IMR-90 (cell line): ENCODE data around the gene ZCCHC24. TPM values are rescaled to one million over a fixed set of nuclear protein-coding genes. Genes with fewer than 3 reads are reported as not detected.
A peak's percentile ranks its signal among the peaks of the same experiment; 100 is the strongest.

Experiments
- CHD1 ChIP-seq: IDR thresholded peaks from 2 replicates; pipeline ENCODE4 v1.6.1; 2012; ENCODE audit warnings: low read depth, low read length, improper control_type of control experiment
- MAZ ChIP-seq: IDR thresholded peaks from 2 replicates; pipeline ENCODE4 v1.6.1; 2012; ENCODE audit warnings: low read depth, mild to moderate bottlenecking, low read length, improper control_type of control experiment, moderate library complexity, borderline replicate concordance
- RCOR1 ChIP-seq: IDR thresholded peaks from 2 replicates; pipeline ENCODE4 v1.6.1; 2012; ENCODE audit warnings: mild to moderate bottlenecking, low read length, improper control_type of control experiment; ENCODE audit not compliant: insufficient replicate concordance
- polyA plus RNA-seq, 3 experiments: library from polyadenylated mRNA; depleted of rRNA; stranded (reverse); fragments of >200 nt; gene quantifications; 2 replicates each; pipeline ENCODE4 v1.2.3, GENCODE V29; 2012; ENCODE audit warnings: low replicate concordance in 1 of 3
- total RNA-seq: library from RNA; depleted of rRNA; stranded (reverse); fragments of >200 nt; gene quantifications from 2 replicates; pipeline ENCODE4 v1.2.3, GENCODE V29; 2012

The ZCCHC24 gene
- total and polyA plus RNA-seq, 2 of the 4 experiments (the other 2 are of a cell fraction), result 15.1 to 25.9 TPM

DNA sequence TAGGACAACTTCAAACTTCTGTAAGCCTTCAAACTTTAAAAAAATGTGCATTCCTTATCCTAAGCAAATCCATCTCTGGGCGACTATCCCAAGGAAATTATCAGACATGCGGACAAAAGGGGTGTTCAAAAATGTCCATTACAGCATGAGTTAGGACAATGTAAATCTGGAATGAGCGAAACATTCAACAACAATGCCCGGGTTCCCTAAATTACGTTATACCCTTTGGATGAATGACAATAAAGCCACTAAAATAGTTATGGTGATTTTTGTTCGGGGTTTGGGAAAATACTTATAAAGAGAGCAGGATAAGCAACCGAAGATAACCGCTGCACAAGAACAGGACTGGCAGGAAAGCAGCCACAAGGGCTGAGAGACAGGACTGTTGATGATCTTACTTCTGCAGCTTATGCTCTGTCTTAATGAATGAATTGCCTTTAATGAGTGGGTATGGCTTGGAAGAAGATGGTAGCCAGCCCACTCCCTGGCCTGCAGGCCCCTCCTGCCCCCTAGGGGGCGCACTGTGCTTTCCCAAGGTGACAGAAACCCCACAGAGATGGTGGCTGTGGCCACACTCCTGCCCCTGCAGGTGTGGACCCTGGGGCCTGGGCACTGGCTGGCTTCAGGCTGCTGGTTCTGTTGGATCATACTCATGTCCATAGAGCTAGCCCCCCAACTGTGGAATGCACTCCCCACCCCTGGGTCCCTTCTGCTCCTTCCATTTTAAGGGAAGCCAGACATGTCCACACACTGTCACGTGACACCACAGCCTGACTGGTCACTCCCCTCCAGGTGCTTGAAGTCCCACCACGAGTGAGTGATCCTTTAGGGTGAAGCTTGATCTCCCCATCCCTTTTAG, 45.0 kb downstream of the ZCCHC24 start (continued):
- TF ChIP-seq CHD1, result no peak
- TF ChIP-seq MAZ, result peak; percentile 23; the same call in 1 of the 2 replicates
- no peak for TF ChIP-seq RCOR1
